MM.1S (cell line): ENCODE data around the gene KDM4B.

ENCODE experiments used
- EZH2 ChIP-seq: fragments of 300-600 bp; sonication (generic); optimal IDR thresholded peaks from 2 replicates; pipeline ENCODE3; 2017; ENCODE audit warnings: low read depth, mild to moderate bottlenecking, antibody characterized with exemption, low read length, mixed read lengths
- TF ChIP-seq, protein P1 (sequence below): fragments of 300-600 bp; sonication (generic); IDR thresholded peaks from 2 replicates; pipeline ENCODE4 v1.5.1; 2016; ENCODE audit warnings: antibody characterized with exemption, low read length, mixed read lengths

DNA sequence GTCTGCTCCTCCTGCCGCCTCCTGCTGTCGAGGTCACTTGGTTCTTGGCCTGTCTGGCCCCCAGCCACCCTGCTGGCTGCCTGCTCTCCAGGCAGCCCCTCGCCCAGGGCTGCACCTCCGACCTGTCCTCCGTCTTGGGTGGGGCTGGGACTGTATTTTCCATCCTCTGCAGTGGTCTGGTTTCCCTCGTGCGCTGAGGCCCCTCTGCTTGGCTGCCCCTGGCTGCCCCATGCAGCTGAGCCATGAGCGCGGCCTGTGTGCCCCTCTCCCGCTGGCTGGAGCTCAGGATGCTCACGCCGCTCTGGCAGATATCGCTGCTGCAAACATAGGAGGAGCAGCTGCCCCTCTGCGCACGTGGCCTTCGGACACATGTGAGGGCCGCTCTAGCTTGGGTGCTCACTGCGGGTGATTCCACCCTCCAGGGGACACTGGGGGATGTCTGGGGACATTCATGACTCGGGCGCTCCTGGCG lies 45.6 kb upstream of the KDM4B start:
- TF ChIP-seq, protein P1, sequence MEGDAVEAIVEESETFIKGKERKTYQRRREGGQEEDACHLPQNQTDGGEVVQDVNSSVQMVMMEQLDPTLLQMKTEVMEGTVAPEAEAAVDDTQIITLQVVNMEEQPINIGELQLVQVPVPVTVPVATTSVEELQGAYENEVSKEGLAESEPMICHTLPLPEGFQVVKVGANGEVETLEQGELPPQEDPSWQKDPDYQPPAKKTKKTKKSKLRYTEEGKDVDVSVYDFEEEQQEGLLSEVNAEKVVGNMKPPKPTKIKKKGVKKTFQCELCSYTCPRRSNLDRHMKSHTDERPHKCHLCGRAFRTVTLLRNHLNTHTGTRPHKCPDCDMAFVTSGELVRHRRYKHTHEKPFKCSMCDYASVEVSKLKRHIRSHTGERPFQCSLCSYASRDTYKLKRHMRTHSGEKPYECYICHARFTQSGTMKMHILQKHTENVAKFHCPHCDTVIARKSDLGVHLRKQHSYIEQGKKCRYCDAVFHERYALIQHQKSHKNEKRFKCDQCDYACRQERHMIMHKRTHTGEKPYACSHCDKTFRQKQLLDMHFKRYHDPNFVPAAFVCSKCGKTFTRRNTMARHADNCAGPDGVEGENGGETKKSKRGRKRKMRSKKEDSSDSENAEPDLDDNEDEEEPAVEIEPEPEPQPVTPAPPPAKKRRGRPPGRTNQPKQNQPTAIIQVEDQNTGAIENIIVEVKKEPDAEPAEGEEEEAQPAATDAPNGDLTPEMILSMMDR, result no peak
- TF ChIP-seq EZH2, result no peak
